ENCODE data around the gene KASH5. TPM values are rescaled to one million over a fixed set of nuclear protein-coding genes. Genes with fewer than 3 reads are reported as not detected.
A peak's percentile ranks its signal among the peaks of the same experiment; 100 is the strongest.
"Not testable (repeated sequence)": the region's sequence is repeated elsewhere in the genome, so short reads cannot be mapped to it uniquely, and the experiment has no call there.

The KASH5 gene
- total and polyA plus RNA-seq, 5 donors from 2014 or later = not detected

DNA sequence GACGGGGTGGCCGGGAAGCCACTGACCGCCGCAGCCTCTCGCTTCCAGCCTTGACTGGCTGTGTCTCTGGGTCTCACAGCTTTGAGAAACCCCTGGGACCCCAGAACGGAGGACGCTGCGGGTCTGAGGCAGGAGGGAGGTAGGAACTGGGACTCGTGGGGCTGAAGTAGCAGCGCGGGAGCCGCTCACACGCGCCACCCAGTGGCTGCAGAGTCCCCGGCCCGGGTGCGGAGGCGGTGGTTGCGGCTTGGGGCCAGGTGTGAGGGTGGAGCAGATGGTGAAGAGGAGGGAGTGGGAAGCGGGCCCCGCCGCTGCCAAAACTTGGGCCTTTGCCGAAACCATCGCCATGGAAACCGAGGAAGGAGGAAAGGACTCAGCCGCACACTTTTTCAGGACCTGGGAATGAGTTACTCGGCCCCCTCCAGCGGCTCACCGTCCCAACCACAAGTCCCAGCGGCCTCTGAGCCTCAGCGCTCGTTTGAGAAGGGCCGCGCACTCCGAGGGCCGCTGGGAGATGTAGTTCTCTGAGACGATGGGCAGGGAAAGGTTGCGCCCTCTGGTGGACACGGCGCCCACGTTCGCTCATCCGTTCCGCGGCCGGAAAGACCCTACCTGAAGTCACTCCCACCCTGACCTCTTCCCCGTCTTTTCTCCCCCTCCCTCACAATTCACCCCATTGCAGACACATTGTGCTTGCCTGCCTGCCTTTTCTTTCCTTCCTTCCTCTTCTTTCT, 55.5 kb downstream of the KASH5 start:
- H3K27ac ChIP-seq (ENCODE audit: insufficient read depth, low read length, poor library complexity, severe bottlenecking) = peak overlapping the region; percentile 55
- Mint-ChIP-seq H3K4me1 (peaks cover 0 to 55% (median 25%) of the 10 kb centered on the region in 4 donors), H3K27ac (peak overlapping the region; percentile 80 to 89 (median 85)), H3K9me3 (peaks cover 0 to 5% (median 0%) of the 10 kb centered on the region in 7 donors), H3K36me3 (peaks cover 8% of the 10 kb centered on the region), H3K4me3 (peak overlapping the region; percentile 82 to 96 (median 86)), H3K27me3 (peaks cover 50% of the 10 kb centered on the region)
- H3K4me1 ChIP-seq (ENCODE audit: control insufficient read depth, insufficient read depth, low read length, poor library complexity, severe bottlenecking) = peaks cover 39% of the 10 kb centered on the region
- no peaks in the 10 kb centered on the region for H3K9me3 ChIP-seq (ENCODE audit: control insufficient read depth in 2 of 2, low read length in 2 of 2)
- H3K27me3 ChIP-seq (ENCODE audit: control insufficient read depth, insufficient read depth, low read length) = peaks cover 26% of the 10 kb centered on the region
- DNase-seq = peak; percentile 87 to 96 (median 95)
- H3K4me3 ChIP-seq (ENCODE audit: low read depth, low read length) = peak overlapping the region; percentile 41
- H3K36me3 ChIP-seq (ENCODE audit: control insufficient read depth, insufficient read depth, low read length) = peaks cover 22% of the 10 kb centered on the region
- peak; percentile 91 to 92 for ATAC-seq (ENCODE audit: low read depth in 2 of 2)

DNA sequence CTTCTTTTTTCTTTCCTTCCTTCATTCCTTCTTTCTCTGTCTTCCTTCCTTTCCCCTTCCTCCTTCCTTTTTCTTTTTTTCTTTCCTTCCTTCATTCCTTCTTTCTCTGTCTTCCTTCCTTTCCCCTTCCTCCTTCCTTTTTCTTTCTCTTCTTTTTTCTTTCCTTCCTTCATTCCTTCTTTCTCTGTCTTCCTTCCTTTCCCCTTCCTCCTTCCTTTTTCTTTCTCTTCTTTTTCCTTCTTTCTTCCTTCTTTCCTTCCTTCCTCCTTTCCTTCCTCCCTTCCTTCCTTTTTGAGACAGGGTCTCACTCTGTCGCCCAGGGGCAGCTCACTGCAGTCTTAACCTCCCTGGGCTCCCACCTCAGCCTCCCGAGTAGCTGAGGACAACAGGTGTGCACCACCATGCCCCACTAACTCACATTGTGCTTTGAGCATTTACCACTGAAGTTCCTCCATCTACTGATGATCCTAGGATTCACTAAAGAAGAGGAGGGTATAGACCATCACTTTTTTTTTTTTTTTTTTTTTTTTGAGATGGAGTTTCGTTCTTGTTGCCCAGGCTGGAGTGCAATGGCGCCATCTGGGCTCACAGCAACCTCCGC, 56.2 kb downstream of the KASH5 start:
- Mint-ChIP-seq H3K4me3 (peak overlapping the region; percentile 82 to 96 (median 86)), H3K27me3 (peaks cover 44% of the 10 kb centered on the region), H3K27ac (peak overlapping the region in 2 of 3 donors; percentile 3 to 80), H3K36me3 (peaks cover 11% of the 10 kb centered on the region), H3K4me1 (peaks cover 0 to 58% (median 26%) of the 10 kb centered on the region in 4 donors)
- not testable (repeated sequence) for H3K4me3 ChIP-seq (ENCODE audit: low read depth, low read length); H3K9me3 ChIP-seq (ENCODE audit: control insufficient read depth in 2 of 2, low read length in 2 of 2); ATAC-seq (ENCODE audit: low read depth in 2 of 2); DNase-seq; H3K9me3 Mint-ChIP-seq
- Histone ChIP-seq H3K27me3 (ENCODE audit: control insufficient read depth, insufficient read depth, low read length) (peaks cover 20% of the 10 kb centered on the region), H3K4me1 (ENCODE audit: control insufficient read depth, insufficient read depth, low read length, poor library complexity, severe bottlenecking) (peaks cover 42% of the 10 kb centered on the region), H3K27ac (ENCODE audit: insufficient read depth, low read length, poor library complexity, severe bottlenecking) (peak overlapping the region; percentile 55), H3K36me3 (ENCODE audit: control insufficient read depth, insufficient read depth, low read length) (peaks cover 26% of the 10 kb centered on the region)

DNA sequence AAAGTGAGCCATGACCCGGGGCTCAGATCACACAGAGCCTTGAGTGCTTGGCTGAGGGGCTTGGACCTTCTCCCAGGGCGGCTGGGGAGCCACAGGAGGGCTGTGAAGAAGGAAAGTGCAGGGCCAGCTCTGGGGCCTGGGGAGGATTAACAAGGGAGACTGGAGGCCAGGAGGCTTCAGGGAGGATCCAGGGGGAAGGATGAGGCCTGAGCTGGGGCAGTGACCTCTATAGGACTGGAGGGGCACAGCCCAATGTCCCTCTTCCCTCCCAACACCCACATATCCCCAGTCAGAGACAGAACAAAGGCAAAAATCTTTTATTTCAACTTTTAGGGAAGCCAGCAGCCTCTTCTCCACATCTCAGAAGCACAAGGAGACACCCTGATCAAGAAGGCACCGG, 57.9 kb downstream of the KASH5 start:
- Histone ChIP-seq H3K4me3 (ENCODE audit: low read depth, low read length) (no peak overlapping the region), H3K27ac (ENCODE audit: insufficient read depth, low read length, poor library complexity, severe bottlenecking) (no peak overlapping the region), H3K36me3 (ENCODE audit: control insufficient read depth, insufficient read depth, low read length) (peaks cover 30% of the 10 kb centered on the region), H3K9me3 (ENCODE audit: control insufficient read depth in 2 of 2, low read length in 2 of 2) (no peaks in the 10 kb centered on the region), H3K4me1 (ENCODE audit: control insufficient read depth, insufficient read depth, low read length, poor library complexity, severe bottlenecking) (peaks cover 49% of the 10 kb centered on the region), H3K27me3 (ENCODE audit: control insufficient read depth, insufficient read depth, low read length) (peaks cover 8% of the 10 kb centered on the region)
- H3K27ac Mint-ChIP-seq = no peak overlapping the region
- DNase-seq (no peak), ATAC-seq (ENCODE audit: low read depth in 2 of 2) (no peak)
- H3K27me3 Mint-ChIP-seq = peaks cover 26% of the 10 kb centered on the region
- H3K4me1 Mint-ChIP-seq = peaks cover 0 to 66% (median 29%) of the 10 kb centered on the region in 4 donors
- H3K36me3 Mint-ChIP-seq = peaks cover 17% of the 10 kb centered on the region
- peak overlapping the region in 2 of 4 donors; percentile 82 to 89 for H3K4me3 Mint-ChIP-seq
- peaks cover 0 to 1% (median 0%) of the 10 kb centered on the region in 7 donors for H3K9me3 Mint-ChIP-seq

DNA sequence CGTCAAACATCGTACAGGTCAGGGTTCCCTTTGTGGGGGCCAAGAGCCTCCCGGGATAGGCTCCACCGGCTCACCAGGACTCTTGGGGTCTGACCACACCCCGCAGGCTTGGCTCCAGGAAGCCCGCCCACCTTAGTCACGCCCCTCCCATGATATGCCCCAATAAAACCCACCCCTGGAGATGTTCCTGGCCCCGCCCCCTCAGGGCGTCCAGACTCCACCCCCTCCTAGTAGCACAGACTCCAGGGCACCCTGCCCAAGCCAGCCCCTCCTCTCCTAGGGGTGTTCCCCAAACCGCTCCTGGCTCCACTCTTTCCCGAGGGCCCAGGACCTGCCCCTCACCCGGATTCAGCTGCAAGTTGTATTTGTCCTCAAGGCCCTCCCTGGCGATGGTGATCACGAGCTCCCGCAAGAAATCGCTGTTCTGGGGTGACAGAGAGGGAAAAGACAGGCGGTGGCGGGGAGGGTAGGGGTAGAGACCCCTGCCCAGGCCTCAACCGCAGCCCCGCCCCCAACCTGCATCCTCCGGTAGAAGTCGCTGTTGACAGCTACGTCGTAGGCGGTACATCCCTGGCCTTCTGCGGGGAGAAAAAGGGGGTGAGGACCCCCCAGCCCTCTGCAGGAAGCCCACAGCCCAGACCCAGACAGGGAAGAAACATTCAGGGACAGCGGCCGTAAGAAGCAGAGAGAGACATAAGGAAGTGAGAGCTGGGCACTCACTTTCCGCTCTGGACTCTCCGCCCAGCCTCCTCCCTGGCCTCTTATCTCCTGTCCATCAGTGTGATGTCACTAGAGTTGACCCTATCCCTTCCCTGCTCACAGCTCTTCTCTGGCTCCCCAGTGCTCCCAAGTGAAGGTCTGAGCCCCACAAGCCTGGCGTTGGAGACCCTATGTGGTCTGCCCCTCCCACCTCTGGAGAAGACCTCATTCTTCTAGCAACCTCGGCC, 59.7 kb downstream of the KASH5 start:
- H3K4me3 Mint-ChIP-seq = peak overlapping the region in 2 of 4 donors; percentile 24 to 82

DNA sequence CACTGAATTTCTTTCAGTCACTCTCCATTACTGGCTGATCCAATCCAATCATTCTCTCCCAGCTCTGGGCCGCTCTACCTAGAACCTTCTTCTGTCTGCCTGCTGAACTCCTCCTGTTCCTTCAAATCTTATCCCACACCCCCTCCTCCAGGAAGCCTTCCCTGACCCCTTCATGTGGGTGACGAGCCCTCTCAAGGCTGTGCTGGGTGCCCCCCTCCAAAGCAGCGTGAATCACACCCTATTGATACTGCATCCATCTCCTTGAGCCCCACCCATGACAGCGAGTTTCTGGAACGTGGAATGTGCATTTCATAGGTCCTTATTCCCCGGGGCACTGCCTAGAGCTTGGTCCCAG, 60.4 kb downstream of the KASH5 start:
- Mint-ChIP-seq H3K27ac (peak overlapping the region in 2 of 3 donors; percentile 32 to 69), H3K4me3 (peak overlapping the region in 2 of 4 donors; percentile 54 to 62), H3K36me3 (peaks cover 23% of the 10 kb centered on the region), H3K4me1 (peaks cover 7 to 67% (median 30%) of the 10 kb centered on the region in 4 donors), H3K9me3 (no peaks in the 10 kb centered on the region), H3K27me3 (peaks cover 6% of the 10 kb centered on the region)
- no peak for ATAC-seq (ENCODE audit: low read depth in 2 of 2)
- Histone ChIP-seq H3K36me3 (ENCODE audit: control insufficient read depth, insufficient read depth, low read length) (peaks cover 30% of the 10 kb centered on the region), H3K27me3 (ENCODE audit: control insufficient read depth, insufficient read depth, low read length) (no peaks in the 10 kb centered on the region), H3K4me1 (ENCODE audit: control insufficient read depth, insufficient read depth, low read length, poor library complexity, severe bottlenecking) (peaks cover 40% of the 10 kb centered on the region), H3K27ac (ENCODE audit: insufficient read depth, low read length, poor library complexity, severe bottlenecking) (no peak overlapping the region), H3K4me3 (ENCODE audit: low read depth, low read length) (no peak overlapping the region), H3K9me3 (ENCODE audit: control insufficient read depth in 2 of 2, low read length in 2 of 2) (no peaks in the 10 kb centered on the region)
- no peak for DNase-seq

More for the DNA sequence above, 59.7 kb downstream of the KASH5 start:
- Histone ChIP-seq H3K27me3 (ENCODE audit: control insufficient read depth, insufficient read depth, low read length) (no peaks in the 10 kb centered on the region), H3K4me3 (ENCODE audit: low read depth, low read length) (no peak overlapping the region), H3K36me3 (ENCODE audit: control insufficient read depth, insufficient read depth, low read length) (peaks cover 30% of the 10 kb centered on the region), H3K4me1 (ENCODE audit: control insufficient read depth, insufficient read depth, low read length, poor library complexity, severe bottlenecking) (peaks cover 41% of the 10 kb centered on the region), H3K9me3 (ENCODE audit: control insufficient read depth in 2 of 2, low read length in 2 of 2) (no peaks in the 10 kb centered on the region), H3K27ac (ENCODE audit: insufficient read depth, low read length, poor library complexity, severe bottlenecking) (no peak overlapping the region)
- Mint-ChIP-seq H3K9me3 (no peaks in the 10 kb centered on the region), H3K27ac (peak overlapping the region in 2 of 3 donors; percentile 69 to 82), H3K36me3 (peaks cover 23% of the 10 kb centered on the region), H3K4me1 (peaks cover 7 to 66% (median 28%) of the 10 kb centered on the region in 4 donors), H3K27me3 (peaks cover 13% of the 10 kb centered on the region)
- DNase-seq (no peak), ATAC-seq (ENCODE audit: low read depth in 2 of 2) (no peak)

DNA sequence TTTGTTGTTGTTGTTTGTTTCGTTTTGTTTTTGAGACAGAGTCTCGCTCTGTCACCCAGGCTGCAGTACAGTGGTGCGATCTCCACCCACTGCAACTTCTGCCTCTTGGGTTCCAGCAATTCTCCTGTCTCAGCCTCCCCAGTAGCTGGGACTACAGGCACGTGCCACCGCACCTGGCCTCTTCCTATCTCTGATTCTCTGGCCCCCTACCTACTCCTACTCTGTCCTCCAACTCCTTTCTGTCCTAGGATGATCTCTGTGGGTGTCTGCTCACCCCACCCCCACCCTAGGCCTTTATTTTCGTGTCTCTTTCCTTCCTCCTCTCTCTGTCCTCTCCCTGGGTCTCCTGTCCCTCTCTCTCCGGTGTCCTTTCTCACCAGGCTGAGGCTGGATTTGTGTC, 62.4 kb downstream of the KASH5 start:
- H3K9me3 ChIP-seq (ENCODE audit: control insufficient read depth in 2 of 2, low read length in 2 of 2) = no peaks in the 10 kb centered on the region
- peaks cover 7 to 64% (median 31%) of the 10 kb centered on the region in 4 donors for H3K4me1 Mint-ChIP-seq
- H3K36me3 ChIP-seq (ENCODE audit: control insufficient read depth, insufficient read depth, low read length) = peaks cover 30% of the 10 kb centered on the region
- ATAC-seq (ENCODE audit: low read depth in 2 of 2) (no peak), DNase-seq (no peak)
- peaks cover 47% of the 10 kb centered on the region for H3K4me1 ChIP-seq (ENCODE audit: control insufficient read depth, insufficient read depth, low read length, poor library complexity, severe bottlenecking)
- H3K4me3 ChIP-seq (ENCODE audit: low read depth, low read length) = peak overlapping the region; percentile 74
- H3K27me3 ChIP-seq (ENCODE audit: control insufficient read depth, insufficient read depth, low read length) = no peaks in the 10 kb centered on the region
- H3K27ac Mint-ChIP-seq = peak overlapping the region in 2 of 3 donors; percentile 98 to 99
- no peaks in the 10 kb centered on the region for H3K27me3 Mint-ChIP-seq
- no peaks in the 10 kb centered on the region for H3K9me3 Mint-ChIP-seq
- peaks cover 23% of the 10 kb centered on the region for H3K36me3 Mint-ChIP-seq
- peak overlapping the region; percentile 95 to 100 (median 97) for H3K4me3 Mint-ChIP-seq
- no peak overlapping the region for H3K27ac ChIP-seq (ENCODE audit: insufficient read depth, low read length, poor library complexity, severe bottlenecking)

DNA sequence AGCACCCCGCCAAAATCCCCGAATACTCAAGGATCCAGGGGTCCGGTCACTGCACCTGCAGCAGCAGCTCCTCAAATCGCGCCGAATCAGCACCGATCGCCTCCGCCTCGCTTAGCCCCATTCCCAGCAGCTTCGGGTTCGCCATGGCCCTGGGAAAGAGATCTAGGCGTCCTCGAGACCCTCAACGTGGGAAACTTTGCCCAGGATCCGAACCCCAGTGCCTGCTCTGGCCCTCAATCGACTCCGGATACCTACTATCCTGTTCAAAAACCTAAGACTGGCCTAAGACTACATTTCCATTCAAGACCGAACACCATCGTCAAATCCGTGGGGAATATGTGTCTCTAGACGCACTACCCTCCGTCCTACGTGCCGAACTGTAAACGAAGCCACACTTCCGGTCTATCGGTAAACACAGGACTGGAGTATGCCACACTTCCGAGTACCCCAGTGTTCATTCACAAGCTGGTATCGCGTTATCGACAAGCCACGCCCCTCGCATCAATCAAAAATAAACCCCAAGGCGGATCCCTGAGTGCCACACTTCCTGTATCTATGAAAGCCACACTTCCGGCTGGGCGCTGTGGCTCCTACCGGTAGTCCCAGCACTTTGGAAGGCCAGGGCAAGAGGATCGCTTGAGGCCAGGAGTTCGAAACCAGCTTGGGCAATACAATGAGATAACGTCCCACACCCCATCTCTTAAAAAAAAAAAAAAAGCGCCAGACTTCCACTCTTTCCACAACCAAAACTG, 63.6 kb downstream of the KASH5 start, which contains the start of gene PIH1D1:
Gene PIH1D1 (minus strand): TSS at position 385 of the 752 bp plus-strand sequence. CDS start 240 bp downstream, at position 145.
- Histone ChIP-seq H3K4me3 (ENCODE audit: low read depth, low read length) (peak within 1 kb of the TSS; percentile 99), H3K36me3 (ENCODE audit: control insufficient read depth, insufficient read depth, low read length) (peaks cover 26% of the 10 kb centered on the region), H3K4me1 (ENCODE audit: control insufficient read depth, insufficient read depth, low read length, poor library complexity, severe bottlenecking) (peaks cover 47% of the 10 kb centered on the region), H3K27me3 (ENCODE audit: control insufficient read depth, insufficient read depth, low read length) (no peaks in the 10 kb centered on the region), H3K9me3 (ENCODE audit: control insufficient read depth in 2 of 2, low read length in 2 of 2) (no peaks in the 10 kb centered on the region), H3K27ac (ENCODE audit: insufficient read depth, low read length, poor library complexity, severe bottlenecking) (peak within 1 kb of the TSS; percentile 94)
- peak within 1 kb of the TSS; percentile 95 to 100 (median 97) for H3K4me3 Mint-ChIP-seq
- ATAC-seq (ENCODE audit: low read depth in 2 of 2) = peak; percentile 66 to 69
- H3K27me3 Mint-ChIP-seq = no peaks in the 10 kb centered on the region
- no peaks in the 10 kb centered on the region for H3K9me3 Mint-ChIP-seq
- peaks cover 24% of the 10 kb centered on the region for H3K36me3 Mint-ChIP-seq
- peaks cover 7 to 65% (median 32%) of the 10 kb centered on the region in 4 donors for H3K4me1 Mint-ChIP-seq
- H3K27ac Mint-ChIP-seq = peak within 1 kb of the TSS; percentile 98 to 99 (median 99)
- DNase-seq = peak; percentile 91 to 99 (median 95)

All from CD4-positive, CD25-positive, alpha-beta regulatory T cell (primary cell).